GM12878 (cell line): ENCODE data around the gene KRT37. TPM values are rescaled to one million over a fixed set of nuclear protein-coding genes. Genes with fewer than 3 reads are reported as not detected.

Source experiments
- ATAC-seq: fragments of 200-7000 bp; cut with Tn5 transposase; 3 replicates; pipeline ENCODE4 v1.9.1; 2020; ENCODE audit warnings: mild to moderate bottlenecking, moderate library complexity
- BruUV-seq: library from RNA; stranded (reverse); fragments of 400-500 nt; replicated peaks from 2 replicates; lab custom pipeline; 2021; lab: Mats Ljungman, UMichigan
- CTCF ChIA-PET: fragments of 300-600 bp; sonication (Branson Sonifier 250); formaldehyde crosslinking; extraction: SDS; loops from one replicate; lab custom pipeline; 2021; ENCODE audit warnings: inconsistent platforms; lab: Yijun Ruan, JAX
- POLR2A ChIA-PET: fragments of 350-600 bp; formaldehyde crosslinking; extraction: SDS; loops from one replicate; lab custom pipeline; 2021; ENCODE audit warnings: inconsistent platforms; lab: Charles Lee
- RAD21 ChIA-PET: fragments of 300-600 bp; sonication (Branson Sonifier 250); formaldehyde crosslinking; loops from one replicate; lab custom pipeline; 2023; ENCODE audit warnings: antibody characterized with exemption; ENCODE audit not compliant: unreplicated experiment; lab: Charles Lee
- SMC1A ChIA-PET: fragments of 300-600 bp; sonication (Branson Sonifier 250); formaldehyde crosslinking; loops from one replicate; lab custom pipeline; 2023; ENCODE audit not compliant: unreplicated experiment, uncharacterized antibody; lab: Charles Lee
- DNase-seq: peaks from one replicate; pipeline ENCODE4 v3.0.0-alpha.2; 2011; ENCODE audit warnings: low read depth, low spot score
- FAIRE-seq: peaks from 3 replicates; lab custom pipeline; 2011; peaks lifted over from hg19 to GRCh38; lab: Jason Lieb, UNC
- H2AFZ ChIP-seq: 2 replicates; pipeline ENCODE4 v1.6.0; 2011; ENCODE audit warnings: low read depth, low read length, control low read depth; ENCODE audit not compliant: control insufficient read depth
- H3K27ac ChIP-seq: 2 replicates; pipeline ENCODE4 v1.5.1; 2011; ENCODE audit warnings: control low read depth; ENCODE audit not compliant: control insufficient read depth, insufficient read depth
- H3K27me3 ChIP-seq, 2 experiments: replicated peaks in 1 of 2; 2 replicates each; pipeline versions ENCODE4 v1.6.0 to v1.6.1; 2011; ENCODE audit warnings: low read length in 1 of 2; ENCODE audit not compliant: control insufficient read depth in 2 of 2, insufficient read depth in 2 of 2
- H3K36me3 ChIP-seq, 2 experiments: 2 replicates each; pipeline ENCODE4 v1.5.1; 2011; ENCODE audit warnings: low read length in 1 of 2; ENCODE audit not compliant: control insufficient read depth in 2 of 2, insufficient read depth in 2 of 2
- H3K4me1 ChIP-seq: 2 replicates; pipeline ENCODE4 v1.6.1; 2011; ENCODE audit warnings: mild to moderate bottlenecking, low read length, moderate library complexity, mixed read lengths; ENCODE audit not compliant: control insufficient read depth, insufficient read depth
- H3K4me2 ChIP-seq: 2 replicates; pipeline ENCODE4 v1.6.0; 2011; ENCODE audit warnings: control low read depth; ENCODE audit not compliant: control insufficient read depth, insufficient read depth
- H3K4me3 ChIP-seq: fragments of 200-600 bp; sonication (generic); 2 replicates; pipeline ENCODE4 v1.5.1; 2016
- H3K79me2 ChIP-seq: 2 replicates; pipeline ENCODE4 v1.6.0; 2011; ENCODE audit warnings: low read length; ENCODE audit not compliant: control insufficient read depth, insufficient read depth
- H3K9ac ChIP-seq: 2 replicates; pipeline ENCODE4 v1.8.0; 2011; ENCODE audit warnings: low read length, control low read depth, mixed read lengths; ENCODE audit not compliant: control insufficient read depth, insufficient read depth
- H3K9me3 ChIP-seq: replicated peaks from 3 replicates; pipeline ENCODE4 v1.5.1; 2011; ENCODE audit warnings: mild to moderate bottlenecking, low read length; ENCODE audit not compliant: control insufficient read depth, insufficient read depth
- H4K20me1 ChIP-seq: 2 replicates; pipeline ENCODE4 v1.6.0; 2011; ENCODE audit not compliant: control insufficient read depth, insufficient read depth
- CBFB ChIP-seq: IDR thresholded peaks from 2 replicates; pipeline ENCODE4 v1.6.1; 2016; ENCODE audit warnings: antibody characterized with exemption, low read depth
- EED ChIP-seq: sonication (generic); IDR thresholded peaks from 2 replicates; pipeline ENCODE4 v1.6.1; 2016; ENCODE audit warnings: antibody characterized with exemption, low read depth
- EZH2 ChIP-seq: IDR thresholded peaks from 2 replicates; pipeline ENCODE4 v1.6.1; 2012; ENCODE audit warnings: low read depth, mild to moderate bottlenecking, control low read depth, inconsistent platforms, low read length, borderline replicate concordance; ENCODE audit not compliant: control insufficient read depth
- FOXM1 ChIP-seq: IDR thresholded peaks from 2 replicates; pipeline ENCODE4 v1.6.1; 2012; ENCODE audit warnings: low read depth, mild to moderate bottlenecking, inconsistent platforms, low read length, moderate library complexity
- IRF3 ChIP-seq: fragments of 450-650 bp; IDR thresholded peaks from 2 replicates; pipeline ENCODE4 v1.6.1; 2014; ENCODE audit warnings: mild to moderate bottlenecking
- IRF5 ChIP-seq: fragments of 450-650 bp; IDR thresholded peaks from 2 replicates; pipeline ENCODE4 v1.6.1; 2017; ENCODE audit warnings: borderline replicate concordance
- LARP7 ChIP-seq: fragments of 450-650 bp; IDR thresholded peaks from 2 replicates; pipeline ENCODE4 v1.6.1; 2017; ENCODE audit warnings: mild to moderate bottlenecking
- NKRF ChIP-seq: fragments of 450-650 bp; conservative IDR thresholded peaks from 2 replicates; pipeline ENCODE4 v1.6.1; 2017; ENCODE audit warnings: mild to moderate bottlenecking, moderate library complexity
- NR2F1 ChIP-seq: fragments of 450-650 bp; conservative IDR thresholded peaks from 2 replicates; pipeline ENCODE4 v1.6.1; 2017; ENCODE audit warnings: mild to moderate bottlenecking
- POLR2AphosphoS5 ChIP-seq: IDR thresholded peaks from 2 replicates; pipeline ENCODE4 v1.6.1; 2011; ENCODE audit warnings: mild to moderate bottlenecking, low read length, inconsistent platforms
- RAD21 ChIP-seq: IDR thresholded peaks from 2 replicates; pipeline ENCODE4 v1.6.1; 2011; ENCODE audit warnings: mild to moderate bottlenecking, low read depth, low read length, moderate library complexity; ENCODE audit not compliant: insufficient read depth
- RELB ChIP-seq: fragments of 450-650 bp; IDR thresholded peaks from 2 replicates; pipeline ENCODE4 v1.6.1; 2017; ENCODE audit warnings: low read depth, mild to moderate bottlenecking, moderate library complexity
- SREBF1 ChIP-seq: IDR thresholded peaks from 2 replicates; pipeline ENCODE4 v1.6.1; 2012; ENCODE audit warnings: mild to moderate bottlenecking, low read length
- TAF1 ChIP-seq: IDR thresholded peaks from 2 replicates; pipeline ENCODE4 v1.6.1; 2011; ENCODE audit warnings: mild to moderate bottlenecking, low read depth, low read length, borderline replicate concordance
- TCF12 ChIP-seq: IDR thresholded peaks from 2 replicates; pipeline ENCODE4 v1.6.1; 2011; ENCODE audit warnings: low read depth, mild to moderate bottlenecking, low read length
- ZBED1 ChIP-seq: IDR thresholded peaks from 2 replicates; pipeline ENCODE4 v1.6.1; 2016; ENCODE audit warnings: borderline replicate concordance
- ZNF207 ChIP-seq: fragments of 450-650 bp; IDR thresholded peaks from 2 replicates; pipeline ENCODE4 v1.6.1; 2014; ENCODE audit warnings: antibody characterized with exemption, mild to moderate bottlenecking, borderline replicate concordance
- ZZZ3 ChIP-seq: IDR thresholded peaks from 2 replicates; pipeline ENCODE4 v1.6.1; 2011; ENCODE audit warnings: low read depth; ENCODE audit not compliant: control insufficient read depth, insufficient read length
- WGBS: methylation state at CpG from one replicate; pipeline ENCODE4 v1.1.6; 2016; ENCODE audit warnings: low lambda C conversion rate; ENCODE audit not compliant: insufficient replicate concordance, insufficient coverage; ENCODE audit errors: missing lambda C conversion rate; 5-methylcytosine and 5-hydroxymethylcytosine counted together
- in situ Hi-C: fragments of 300-500 bp; cut with MboI; formaldehyde crosslinking; loops from 9 replicates; pipeline ENCODE4 v1.14.3; 2018; ENCODE audit warnings: mixed read lengths
- intact Hi-C: fragments of 100-400 bp; cut with micrococcal nuclease; formaldehyde crosslinking; loops from one replicate; pipeline ENCODE4 v1.14.2; 2022; ENCODE audit not compliant: unreplicated experiment
- polyA plus RNA-seq, 11 experiments: library from polyadenylated mRNA; depleted of rRNA in 4 of 11; unstranded in 6 of 11; stranded (reverse) in 5 of 11; fragments of >200 nt; fragmentation: Nextera tagmentation in 4 of 11; fragmentation: Illumina TruSeq in 1 of 11; extraction: Ambion mirVana in 4 of 11; extraction: Trizol in 1 of 11; gene quantifications; 1 replicate in 1 of 11; 2 replicates in 10 of 11; pipeline versions ENCODE4 v1.2.1 to v1.2.3, GENCODE V29; 2011 to 2016; ENCODE audit warnings: inconsistent platforms in 2 of 11, missing spikeins in 2 of 11, low read depth in 1 of 11
- total RNA-seq, 4 experiments: library from RNA; depleted of rRNA in 3 of 4; stranded (reverse); fragments of >200 nt in 3 of 4; fragmentation: Illumina TruSeq in 1 of 4; extraction: Trizol in 1 of 4; gene quantifications; 2 replicates each; pipeline versions ENCODE4 v1.2.1 to v1.2.3, GENCODE V29; 2013 to 2021
- TF ChIP-seq, protein P1 (sequence below): IDR thresholded peaks from 2 replicates; pipeline ENCODE4 v1.6.1; 2011; ENCODE audit warnings: mild to moderate bottlenecking, low read depth, low read length, moderate library complexity; ENCODE audit not compliant: insufficient replicate concordance

Gene KRT37
- total and polyA plus RNA-seq, 10 of the 15 experiments (the other 5 are each of a cell fraction or from before 2014, with no cell fraction given) = not detected

DNA sequence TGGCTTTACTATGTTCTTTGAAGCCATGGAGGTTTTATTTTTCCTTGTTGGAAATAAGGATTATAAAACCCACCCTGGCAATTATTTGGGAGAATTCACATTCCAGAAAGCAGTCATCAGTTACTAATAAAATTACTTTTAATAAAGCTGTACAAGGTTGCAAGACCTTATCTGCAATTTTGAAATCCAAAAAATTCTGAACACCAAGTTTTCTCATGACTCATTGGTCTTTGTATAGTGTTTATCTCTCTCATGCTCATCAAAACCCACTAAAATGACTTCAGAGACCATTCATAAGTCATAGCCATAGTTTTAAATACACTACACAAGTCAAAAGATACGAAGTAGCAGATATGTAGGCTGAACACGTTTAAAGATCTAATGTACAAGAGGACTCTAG, 22.4 kb upstream of the KRT37 start:
- Histone ChIP-seq H3K27ac (no peak overlapping the region), H3K79me2 (no peaks in the 10 kb centered on the region), H3K27me3 (peaks cover 3 to 4% of the 10 kb centered on the region in 2 experiments; a peak in 2 of 4 replicates), H3K4me3 (no peak overlapping the region), H3K9me3 (no peaks in the 10 kb centered on the region), H3K4me1 (no peaks in the 10 kb centered on the region), H4K20me1 (no peaks in the 10 kb centered on the region), H2AFZ (no peak overlapping the region), H3K36me3 (no peaks in the 10 kb centered on the region), H3K9ac (no peak overlapping the region), H3K4me2 (no peak overlapping the region)
- POLR2A ChIA-PET = interaction anchor here (0.6 kb wide), 1 partner anchor 546 kb away, joined by 6 read pairs; no protein-coding TSS in a partner anchor
- intact Hi-C loops (no loop called here), in situ Hi-C loops (no loop called here)
- FAIRE-seq (no peak), DNase-seq (no peak), ATAC-seq (no peak)
- CTCF ChIA-PET = no interaction called here
- SMC1A ChIA-PET = no interaction called here
- RAD21 ChIA-PET = interaction anchor here (1.1 kb wide), 1 partner anchor 10 kb away, joined by 3 read pairs; no protein-coding TSS in a partner anchor
- 3% methylated on average over 2 of the region's 2 CpGs for WGBS
- no TSS peak for BruUV-seq
- no peak for TF ChIP-seq FOXM1
- TF ChIP-seq, protein P1, sequence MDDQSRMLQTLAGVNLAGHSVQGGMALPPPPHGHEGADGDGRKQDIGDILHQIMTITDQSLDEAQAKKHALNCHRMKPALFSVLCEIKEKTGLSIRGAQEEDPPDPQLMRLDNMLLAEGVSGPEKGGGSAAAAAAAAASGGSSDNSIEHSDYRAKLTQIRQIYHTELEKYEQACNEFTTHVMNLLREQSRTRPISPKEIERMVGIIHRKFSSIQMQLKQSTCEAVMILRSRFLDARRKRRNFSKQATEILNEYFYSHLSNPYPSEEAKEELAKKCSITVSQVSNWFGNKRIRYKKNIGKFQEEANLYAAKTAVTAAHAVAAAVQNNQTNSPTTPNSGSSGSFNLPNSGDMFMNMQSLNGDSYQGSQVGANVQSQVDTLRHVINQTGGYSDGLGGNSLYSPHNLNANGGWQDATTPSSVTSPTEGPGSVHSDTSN = no peak
- TF ChIP-seq CBFB = no peak
- TF ChIP-seq NR2F1 = no peak
- no peak for TF ChIP-seq RELB
- TF ChIP-seq TCF12 = no peak
- TF ChIP-seq LARP7 = no peak
- TF ChIP-seq TAF1 = no peak
- TF ChIP-seq ZZZ3 = no peak
- TF ChIP-seq IRF3 = no peak
- no peak for TF ChIP-seq ZNF207
- no peak for TF ChIP-seq IRF5
- TF ChIP-seq RAD21 = no peak
- no peak for TF ChIP-seq ZBED1
- no peak for TF ChIP-seq POLR2AphosphoS5
- no peak for TF ChIP-seq NKRF
- TF ChIP-seq SREBF1 = no peak
- TF ChIP-seq EZH2 = no peak
- no peak for TF ChIP-seq EED
